H9 (cell line): Measurements from ENCODE around the gene PDE7B. TPM values are rescaled to one million over a fixed set of nuclear protein-coding genes. Genes with fewer than 3 reads are reported as not detected.

Experiments
- DNase-seq: peaks from one replicate; pipeline ENCODE4 v3.0.0-alpha.2; 2017
- H2AFZ ChIP-seq: one replicate; pipeline ENCODE4 v1.6.1; 2013; ENCODE audit warnings: mild to moderate bottlenecking, low read length, control low read depth, moderate library complexity
- H2AK5ac ChIP-seq: 2 replicates; pipeline ENCODE4 v1.6.1; 2013; ENCODE audit warnings: low read length, control low read depth, mixed read lengths; ENCODE audit not compliant: insufficient read length
- H2BK120ac ChIP-seq: one replicate; pipeline ENCODE4 v1.6.1; 2013; ENCODE audit warnings: low read depth, mild to moderate bottlenecking, low read length, control low read depth, inconsistent platforms; ENCODE audit not compliant: poor library complexity, severe bottlenecking
- H2BK12ac ChIP-seq: 2 replicates; pipeline ENCODE4 v1.6.1; 2013; ENCODE audit warnings: low read length, control low read depth, mixed read lengths, low read depth; ENCODE audit not compliant: insufficient read length
- H2BK15ac ChIP-seq: 2 replicates; pipeline ENCODE4 v1.6.1; 2013; ENCODE audit warnings: low read depth, low read length, control low read depth
- H2BK20ac ChIP-seq: one replicate; pipeline ENCODE4 v1.6.1; 2013; ENCODE audit warnings: low read depth, mild to moderate bottlenecking, low read length, control low read depth, inconsistent platforms; ENCODE audit not compliant: poor library complexity, severe bottlenecking
- H2BK5ac ChIP-seq: 2 replicates; pipeline ENCODE4 v1.6.1; 2013; ENCODE audit warnings: low read length, control low read depth, mixed read lengths; ENCODE audit not compliant: insufficient read length
- H3K14ac ChIP-seq: 2 replicates; pipeline ENCODE4 v1.6.1; 2013; ENCODE audit warnings: low read length, control low read depth; ENCODE audit not compliant: insufficient read depth
- H3K18ac ChIP-seq: 2 replicates; pipeline ENCODE4 v1.6.1; 2013; ENCODE audit warnings: low read depth, mild to moderate bottlenecking, mixed read lengths, low read length, control low read depth; ENCODE audit not compliant: insufficient read length
- H3K23ac ChIP-seq: 2 replicates; pipeline ENCODE4 v1.6.1; 2013; ENCODE audit warnings: low read length, control low read depth, mixed read lengths, low read depth; ENCODE audit not compliant: insufficient read length
- H3K23me2 ChIP-seq: 2 replicates; pipeline ENCODE4 v1.6.1; 2013; ENCODE audit warnings: low read depth, mild to moderate bottlenecking, mixed read lengths, low read length, control low read depth; ENCODE audit not compliant: insufficient read length, poor library complexity, severe bottlenecking
- H3K27ac ChIP-seq: 2 replicates; pipeline ENCODE4 v1.5.1; 2013; ENCODE audit warnings: low read length, control low read depth, mixed read lengths, low read depth; ENCODE audit not compliant: insufficient read length
- H3K27me3 ChIP-seq: 2 replicates; pipeline ENCODE4 v1.6.1; 2013; ENCODE audit warnings: low read length, control low read depth, inconsistent platforms; ENCODE audit not compliant: insufficient read depth
- H3K4ac ChIP-seq: 2 replicates; pipeline ENCODE4 v1.6.1; 2013; ENCODE audit warnings: low read depth, mild to moderate bottlenecking, control low read depth, inconsistent platforms, low read length, moderate library complexity
- H3K4me1 ChIP-seq: 2 replicates; pipeline ENCODE4 v1.6.1; 2013; ENCODE audit warnings: low read length, control low read depth, inconsistent platforms; ENCODE audit not compliant: insufficient read depth
- H3K4me2 ChIP-seq: 2 replicates; pipeline ENCODE4 v1.6.1; 2013; ENCODE audit warnings: low read length, control low read depth, mixed read lengths; ENCODE audit not compliant: insufficient read length, insufficient read depth
- H3K56ac ChIP-seq: 2 replicates; pipeline ENCODE4 v1.6.1; 2013; ENCODE audit warnings: low read depth, mild to moderate bottlenecking, mixed read lengths, low read length, control low read depth; ENCODE audit not compliant: insufficient read length
- H3K79me1 ChIP-seq: 2 replicates; pipeline ENCODE4 v1.6.1; 2013; ENCODE audit warnings: low read depth, mild to moderate bottlenecking, moderate library complexity, low read length, control low read depth, inconsistent platforms; ENCODE audit not compliant: insufficient read depth, poor library complexity, severe bottlenecking
- H3K79me2 ChIP-seq: 2 replicates; pipeline ENCODE4 v1.6.1; 2013; ENCODE audit warnings: low read length, control low read depth, inconsistent platforms; ENCODE audit not compliant: insufficient read depth
- H3K9ac ChIP-seq: 2 replicates; pipeline ENCODE4 v1.6.1; 2013; ENCODE audit warnings: low read length, control low read depth, mixed read lengths; ENCODE audit not compliant: insufficient read length; ENCODE audit errors: extremely low read depth
- H3K9me3 ChIP-seq: one replicate; pipeline ENCODE4 v1.6.1; 2013; ENCODE audit warnings: low read depth, low read length, inconsistent platforms; ENCODE audit not compliant: control insufficient read depth
- H3T11ph ChIP-seq: one replicate; pipeline ENCODE4 v1.6.1; 2013; ENCODE audit warnings: mild to moderate bottlenecking, low read length, control low read depth, inconsistent platforms
- H4K20me1 ChIP-seq: one replicate; pipeline ENCODE4 v1.6.1; 2013; ENCODE audit not compliant: control insufficient read depth, insufficient read length, insufficient read depth
- H4K5ac ChIP-seq: 2 replicates; pipeline ENCODE4 v1.6.1; 2013; ENCODE audit warnings: low read depth, mild to moderate bottlenecking, mixed read lengths, low read length, control low read depth; ENCODE audit not compliant: insufficient read length
- H4K8ac ChIP-seq: replicated peaks from 2 replicates; pipeline ENCODE4 v1.6.1; 2013; ENCODE audit warnings: low read length, control low read depth, mixed read lengths, low read depth; ENCODE audit not compliant: insufficient read length
- H4K91ac ChIP-seq: 2 replicates; pipeline ENCODE4 v1.6.1; 2013; ENCODE audit warnings: low read depth, mild to moderate bottlenecking, moderate library complexity, mixed read lengths, low read length, control low read depth; ENCODE audit not compliant: insufficient read length
- H3K27ac Mint-ChIP-seq, 3 experiments: 2 replicates in 2 of 3; 3 replicates in 1 of 3; pipeline ENCODE4 v1.8.0; 2020 to 2021; ENCODE audit warnings: mixed read lengths in 3 of 3, mild to moderate bottlenecking in 1 of 3, moderate library complexity in 1 of 3
- H3K27me3 Mint-ChIP-seq: 2 replicates; pipeline ENCODE4 v1.8.0; 2021; ENCODE audit warnings: low read depth, mild to moderate bottlenecking, moderate library complexity, mixed read lengths
- H3K36me3 Mint-ChIP-seq, 3 experiments: 2 replicates in 2 of 3; 3 replicates in 1 of 3; pipeline ENCODE4 v1.8.0; 2020 to 2021; ENCODE audit warnings: low read depth in 3 of 3, mixed read lengths in 3 of 3; ENCODE audit not compliant: insufficient read depth in 1 of 3
- H3K4me1 Mint-ChIP-seq, 2 experiments: 2 replicates each; pipeline ENCODE4 v1.8.0; 2020; ENCODE audit warnings: mixed read lengths in 2 of 2
- H3K4me3 Mint-ChIP-seq, 2 experiments: 2 replicates in 1 of 2; 3 replicates in 1 of 2; pipeline ENCODE4 v1.8.0; 2020 to 2021; ENCODE audit warnings: mild to moderate bottlenecking in 2 of 2, mixed read lengths in 2 of 2, moderate library complexity in 1 of 2
- H3K9me3 Mint-ChIP-seq, 2 experiments: 2 replicates in 1 of 2; 3 replicates in 1 of 2; pipeline ENCODE4 v1.8.0; 2020; ENCODE audit warnings: mild to moderate bottlenecking in 2 of 2, mixed read lengths in 2 of 2, moderate library complexity in 1 of 2
- total RNA-seq: library from RNA; stranded (reverse); gene quantifications from 2 replicates; pipeline ENCODE4 v1.2.1, GENCODE V29; 2021
- TF ChIP-seq, protein P1 (sequence below): fragments of 200-600 bp; sonication (generic); conservative IDR thresholded peaks from 3 replicates; pipeline ENCODE4 v1.8.0; 2021; ENCODE audit warnings: antibody characterized with exemption, mild to moderate bottlenecking

Gene PDE7B
- total RNA-seq, 1 experiment from 2014 or later, result not detected

DNA sequence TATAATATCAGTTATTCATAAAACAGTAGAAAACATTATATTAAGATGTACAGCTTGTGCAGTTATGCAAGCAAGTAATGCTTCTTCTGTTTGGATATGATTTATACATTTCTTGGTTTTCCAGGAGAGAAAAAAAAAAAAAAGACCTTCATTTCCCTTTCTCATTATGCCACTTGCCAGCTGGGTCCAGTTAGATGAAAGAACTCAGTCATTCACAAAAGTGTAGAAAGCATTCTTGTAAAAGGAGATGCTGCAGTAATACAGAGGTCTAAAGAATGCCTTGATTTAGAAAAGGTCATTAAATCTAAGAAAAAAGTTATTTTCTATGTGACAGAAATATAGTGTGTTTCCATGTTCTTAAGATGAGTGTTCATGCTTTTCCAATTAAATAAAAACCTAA is 7.4 kb downstream of the PDE7B start:
- H3K4me1 Mint-ChIP-seq, result peaks cover under 1 to 2% of the 10 kb centered on the region in 2 experiments; a peak in 2 of 4 replicates
- H3T11ph ChIP-seq, result no peak overlapping the region
- no peak overlapping the region for H2BK120ac ChIP-seq
- TF ChIP-seq, protein P1, sequence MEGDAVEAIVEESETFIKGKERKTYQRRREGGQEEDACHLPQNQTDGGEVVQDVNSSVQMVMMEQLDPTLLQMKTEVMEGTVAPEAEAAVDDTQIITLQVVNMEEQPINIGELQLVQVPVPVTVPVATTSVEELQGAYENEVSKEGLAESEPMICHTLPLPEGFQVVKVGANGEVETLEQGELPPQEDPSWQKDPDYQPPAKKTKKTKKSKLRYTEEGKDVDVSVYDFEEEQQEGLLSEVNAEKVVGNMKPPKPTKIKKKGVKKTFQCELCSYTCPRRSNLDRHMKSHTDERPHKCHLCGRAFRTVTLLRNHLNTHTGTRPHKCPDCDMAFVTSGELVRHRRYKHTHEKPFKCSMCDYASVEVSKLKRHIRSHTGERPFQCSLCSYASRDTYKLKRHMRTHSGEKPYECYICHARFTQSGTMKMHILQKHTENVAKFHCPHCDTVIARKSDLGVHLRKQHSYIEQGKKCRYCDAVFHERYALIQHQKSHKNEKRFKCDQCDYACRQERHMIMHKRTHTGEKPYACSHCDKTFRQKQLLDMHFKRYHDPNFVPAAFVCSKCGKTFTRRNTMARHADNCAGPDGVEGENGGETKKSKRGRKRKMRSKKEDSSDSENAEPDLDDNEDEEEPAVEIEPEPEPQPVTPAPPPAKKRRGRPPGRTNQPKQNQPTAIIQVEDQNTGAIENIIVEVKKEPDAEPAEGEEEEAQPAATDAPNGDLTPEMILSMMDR, result no peak
- no peak overlapping the region for H2BK20ac ChIP-seq
- no peaks in the 10 kb centered on the region for H4K20me1 ChIP-seq
- no peak overlapping the region for H3K18ac ChIP-seq
- H3K14ac ChIP-seq, result no peak overlapping the region
- H3K9ac ChIP-seq, result no peak overlapping the region
- H4K5ac ChIP-seq, result no peak overlapping the region
- no peak overlapping the region for H3K4me2 ChIP-seq
- no peaks in the 10 kb centered on the region for H3K79me2 ChIP-seq
- H2BK5ac ChIP-seq, result no peak overlapping the region
- no peak overlapping the region for H2BK12ac ChIP-seq
- H3K4ac ChIP-seq, result no peak overlapping the region
- no peaks in the 10 kb centered on the region for H3K36me3 Mint-ChIP-seq
- no peak overlapping the region for H2AK5ac ChIP-seq
- H3K27ac ChIP-seq, result no peak overlapping the region
- H3K79me1 ChIP-seq, result no peaks in the 10 kb centered on the region
- no peak overlapping the region for H3K27ac Mint-ChIP-seq
- no peak overlapping the region for H3K4me3 Mint-ChIP-seq
- H3K27me3 ChIP-seq, result no peaks in the 10 kb centered on the region
- no peaks in the 10 kb centered on the region for H3K9me3 Mint-ChIP-seq
- H3K56ac ChIP-seq, result no peak overlapping the region
- H2AFZ ChIP-seq, result no peak overlapping the region
- H3K9me3 ChIP-seq, result no peaks in the 10 kb centered on the region
- no peak for DNase-seq
- no peaks in the 10 kb centered on the region for H3K4me1 ChIP-seq
- no peak overlapping the region for H2BK15ac ChIP-seq
- no peaks in the 10 kb centered on the region for H3K23me2 ChIP-seq
- H4K8ac ChIP-seq, result no peak overlapping the region
- no peak overlapping the region for H3K23ac ChIP-seq
- no peaks in the 10 kb centered on the region for H3K27me3 Mint-ChIP-seq
- H4K91ac ChIP-seq, result no peak overlapping the region
